Nephron (organoid): ENCODE measurements around the gene HOXD10.

Experiments used
- H3K27ac Mint-ChIP-seq, 3 experiments: 2 replicates each; pipeline ENCODE4 v1.8.0; 2020; ENCODE audit warnings: mixed read lengths in 3 of 3, mild to moderate bottlenecking in 2 of 3, moderate library complexity in 1 of 3
- H3K27me3 Mint-ChIP-seq: 2 replicates; pipeline ENCODE4 v1.8.0; 2021; ENCODE audit warnings: low read depth, mild to moderate bottlenecking, moderate library complexity, mixed read lengths
- H3K36me3 Mint-ChIP-seq: 2 replicates; pipeline ENCODE4 v1.8.0; 2020; ENCODE audit warnings: low read depth, mixed read lengths
- H3K4me1 Mint-ChIP-seq: 2 replicates; pipeline ENCODE4 v1.8.0; 2020; ENCODE audit warnings: mixed read lengths
- H3K4me3 Mint-ChIP-seq, 3 experiments: 2 replicates each; pipeline ENCODE4 v1.8.0; 2020; ENCODE audit warnings: mild to moderate bottlenecking in 3 of 3, mixed read lengths in 3 of 3, moderate library complexity in 2 of 3
- H3K9me3 Mint-ChIP-seq: 2 replicates; pipeline ENCODE4 v1.8.0; 2020; ENCODE audit warnings: mixed read lengths
- TF ChIP-seq, protein P1 (sequence below), 3 experiments: fragments of 200-600 bp; sonication (generic); IDR thresholded peaks; one replicate each; pipeline ENCODE4 v1.5.0; 2021; ENCODE audit warnings: antibody characterized with exemption in 3 of 3; ENCODE audit not compliant: unreplicated experiment in 3 of 3

The HOXD10 gene

GRCh38 chr2:176147800-176148496 lies 31.4 kb downstream of the HOXD10 start:
- TF ChIP-seq, protein P1, sequence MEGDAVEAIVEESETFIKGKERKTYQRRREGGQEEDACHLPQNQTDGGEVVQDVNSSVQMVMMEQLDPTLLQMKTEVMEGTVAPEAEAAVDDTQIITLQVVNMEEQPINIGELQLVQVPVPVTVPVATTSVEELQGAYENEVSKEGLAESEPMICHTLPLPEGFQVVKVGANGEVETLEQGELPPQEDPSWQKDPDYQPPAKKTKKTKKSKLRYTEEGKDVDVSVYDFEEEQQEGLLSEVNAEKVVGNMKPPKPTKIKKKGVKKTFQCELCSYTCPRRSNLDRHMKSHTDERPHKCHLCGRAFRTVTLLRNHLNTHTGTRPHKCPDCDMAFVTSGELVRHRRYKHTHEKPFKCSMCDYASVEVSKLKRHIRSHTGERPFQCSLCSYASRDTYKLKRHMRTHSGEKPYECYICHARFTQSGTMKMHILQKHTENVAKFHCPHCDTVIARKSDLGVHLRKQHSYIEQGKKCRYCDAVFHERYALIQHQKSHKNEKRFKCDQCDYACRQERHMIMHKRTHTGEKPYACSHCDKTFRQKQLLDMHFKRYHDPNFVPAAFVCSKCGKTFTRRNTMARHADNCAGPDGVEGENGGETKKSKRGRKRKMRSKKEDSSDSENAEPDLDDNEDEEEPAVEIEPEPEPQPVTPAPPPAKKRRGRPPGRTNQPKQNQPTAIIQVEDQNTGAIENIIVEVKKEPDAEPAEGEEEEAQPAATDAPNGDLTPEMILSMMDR (IDR thresholded peaks at IDR 0.05; ENCODE audit: unreplicated experiment in 3 of 3), result no peak
- Mint-ChIP-seq H3K27me3 (no peaks in the 10 kb centered on the region), H3K9me3 (no peaks in the 10 kb centered on the region), H3K4me1 (peaks cover 86% of the 10 kb centered on the region), H3K4me3 (peak overlapping the region; percentile 84 to 96 (median 94)), H3K27ac (peak overlapping the region; percentile 95 to 99 (median 97)), H3K36me3 (peaks cover 72% of the 10 kb centered on the region)

GRCh38 chr2:176148751-176149421 lies 32.3 kb downstream of the HOXD10 start:
- TF ChIP-seq, protein P1 (IDR thresholded peaks at IDR 0.05; ENCODE audit: unreplicated experiment in 3 of 3), result no peak
- Mint-ChIP-seq H3K9me3 (no peaks in the 10 kb centered on the region), H3K4me3 (peak overlapping the region; percentile 84 to 96 (median 94))

DNA sequence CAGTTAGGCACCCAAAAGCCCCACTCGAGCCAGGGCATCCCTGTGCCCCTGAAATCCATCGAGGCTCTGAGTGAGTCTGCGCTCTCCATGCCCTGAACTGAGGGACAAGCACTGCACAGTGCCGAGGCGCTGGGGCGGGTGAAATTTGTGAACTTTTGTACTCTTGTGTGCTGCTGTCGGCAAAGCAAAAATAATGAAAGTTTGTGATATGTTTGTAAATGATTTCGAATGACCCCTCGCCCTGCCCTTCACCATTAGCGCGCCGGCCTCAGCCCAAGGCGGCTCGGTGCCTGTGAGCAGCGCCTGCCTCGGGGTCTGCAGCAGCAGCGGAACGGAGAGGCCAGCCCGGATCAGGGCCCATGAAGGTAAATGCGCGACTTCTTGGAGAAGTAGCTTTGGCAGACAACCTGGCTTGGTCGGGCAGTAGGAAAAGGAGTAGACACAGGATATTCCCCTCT lies 32.9 kb downstream of the HOXD10 start:
- no peaks in the 10 kb centered on the region for H3K9me3 Mint-ChIP-seq

More at GRCh38 chr2:176148751-176149421, 32.3 kb downstream of the HOXD10 start:
- H3K36me3 Mint-ChIP-seq, result peaks cover 80% of the 10 kb centered on the region
- H3K4me1 Mint-ChIP-seq, result peaks cover 81% of the 10 kb centered on the region
- peak overlapping the region; percentile 95 to 99 (median 97) for H3K27ac Mint-ChIP-seq
- H3K27me3 Mint-ChIP-seq, result no peaks in the 10 kb centered on the region

GRCh38 chr2:176149939-176150583 lies 33.5 kb downstream of the HOXD10 start:
- Mint-ChIP-seq H3K4me1 (peaks cover 82% of the 10 kb centered on the region), H3K9me3 (no peaks in the 10 kb centered on the region), H3K36me3 (peaks cover 83% of the 10 kb centered on the region), H3K4me3 (peak overlapping the region; percentile 84 to 96 (median 94)), H3K27me3 (no peaks in the 10 kb centered on the region), H3K27ac (peak overlapping the region; percentile 95 to 99 (median 97))
- TF ChIP-seq, protein P1 (IDR thresholded peaks at IDR 0.05; ENCODE audit: unreplicated experiment in 3 of 3), result no peak

More for the DNA sequence above, 32.9 kb downstream of the HOXD10 start:
- H3K36me3 Mint-ChIP-seq, result peaks cover 83% of the 10 kb centered on the region
- H3K4me3 Mint-ChIP-seq, result peak overlapping the region; percentile 84 to 96 (median 94)
- H3K4me1 Mint-ChIP-seq, result peaks cover 81% of the 10 kb centered on the region
- TF ChIP-seq, protein P1 (IDR thresholded peaks at IDR 0.05; ENCODE audit: unreplicated experiment in 3 of 3), result no peak
- H3K27ac Mint-ChIP-seq, result peak overlapping the region; percentile 95 to 99 (median 97)
- H3K27me3 Mint-ChIP-seq, result no peaks in the 10 kb centered on the region

- Mint-ChIP-seq H3K9me3 (no peaks in the 10 kb centered on the region), H3K27me3 (no peaks in the 10 kb centered on the region), H3K36me3 (peaks cover 83% of the 10 kb centered on the region), H3K27ac (peak overlapping the region; percentile 95 to 99 (median 97)), H3K4me1 (peaks cover 83% of the 10 kb centered on the region), H3K4me3 (peak overlapping the region; percentile 84 to 96 (median 94))
- TF ChIP-seq, protein P1 (IDR thresholded peaks at IDR 0.05; ENCODE audit: unreplicated experiment in 3 of 3), result no peak
Observed at GRCh38 chr2:176150584-176151441, 34.2 kb downstream of the HOXD10 start.
